ENCODE measurements around the gene BEAN1.

The BEAN1 gene

DNA sequence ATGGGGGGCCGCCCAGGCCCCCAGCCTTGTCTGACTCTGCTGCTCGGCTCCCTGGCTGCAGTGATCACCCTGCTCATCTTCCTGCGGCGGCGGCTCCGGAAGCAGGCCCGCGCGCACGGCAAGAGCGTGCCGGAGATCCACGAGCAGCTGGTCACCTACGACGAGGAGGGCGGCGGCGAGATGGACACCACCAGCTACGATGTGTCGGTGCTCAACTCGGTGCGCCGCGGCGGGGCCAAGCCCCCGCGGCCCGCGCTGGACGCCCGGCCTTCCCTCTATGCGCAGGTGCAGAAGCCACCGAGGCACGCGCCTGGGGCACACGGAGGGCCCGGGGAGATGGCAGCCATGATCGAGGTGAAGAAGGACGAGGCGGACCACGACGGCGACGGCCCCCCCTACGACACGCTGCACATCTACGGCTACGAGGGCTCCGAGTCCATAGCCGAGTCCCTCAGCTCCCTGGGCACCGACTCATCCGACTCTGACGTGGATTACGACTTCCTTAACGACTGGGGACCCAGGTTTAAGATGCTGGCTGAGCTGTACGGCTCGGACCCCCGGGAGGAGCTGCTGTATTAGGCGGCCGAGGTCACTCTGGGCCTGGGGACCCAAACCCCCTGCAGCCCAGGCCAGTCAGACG is 24.4 kb upstream of the BEAN1 start:
- POLR2A ChIA-PET: no interaction called here
- no peak overlapping the region for H3K4me3 ChIP-seq (ENCODE audit: low read depth, low read length)
- no peak overlapping the region for H3K27ac ChIP-seq (ENCODE audit: extremely low read depth, low read depth, low read length)
- CTCF ChIA-PET: no interaction called here
- no peaks in the 10 kb centered on the region for H3K36me3 ChIP-seq (ENCODE audit: control insufficient read depth in 2 of 2, insufficient read depth in 1 of 2, low read length in 2 of 2)
- H3K4me1 ChIP-seq (ENCODE audit: control insufficient read depth, insufficient read depth, low read length): peaks cover 7% of the 10 kb centered on the region
- TF ChIP-seq TCF7L2 (IDR thresholded peaks at IDR 0.05; ENCODE audit: borderline replicate concordance, low read depth, low read length) (no peak), ZNF530 (tag by site-specific recombination; IDR thresholded peaks at IDR 0.05; ENCODE audit: low read depth) (no peak), ZNF701 (tag by site-specific recombination; IDR thresholded peaks at IDR 0.05) (no peak), FEZF1 (tag by site-specific recombination; IDR thresholded peaks at IDR 0.05) (no peak), KLF1 (tag by site-specific recombination; IDR thresholded peaks at IDR 0.05) (no peak), ZNF433 (tag by site-specific recombination; IDR thresholded peaks at IDR 0.05; ENCODE audit: low read depth) (no peak), ZNF707 (tag by site-specific recombination; IDR thresholded peaks at IDR 0.05) (no peak)
- TF ChIP-seq, protein P1, sequence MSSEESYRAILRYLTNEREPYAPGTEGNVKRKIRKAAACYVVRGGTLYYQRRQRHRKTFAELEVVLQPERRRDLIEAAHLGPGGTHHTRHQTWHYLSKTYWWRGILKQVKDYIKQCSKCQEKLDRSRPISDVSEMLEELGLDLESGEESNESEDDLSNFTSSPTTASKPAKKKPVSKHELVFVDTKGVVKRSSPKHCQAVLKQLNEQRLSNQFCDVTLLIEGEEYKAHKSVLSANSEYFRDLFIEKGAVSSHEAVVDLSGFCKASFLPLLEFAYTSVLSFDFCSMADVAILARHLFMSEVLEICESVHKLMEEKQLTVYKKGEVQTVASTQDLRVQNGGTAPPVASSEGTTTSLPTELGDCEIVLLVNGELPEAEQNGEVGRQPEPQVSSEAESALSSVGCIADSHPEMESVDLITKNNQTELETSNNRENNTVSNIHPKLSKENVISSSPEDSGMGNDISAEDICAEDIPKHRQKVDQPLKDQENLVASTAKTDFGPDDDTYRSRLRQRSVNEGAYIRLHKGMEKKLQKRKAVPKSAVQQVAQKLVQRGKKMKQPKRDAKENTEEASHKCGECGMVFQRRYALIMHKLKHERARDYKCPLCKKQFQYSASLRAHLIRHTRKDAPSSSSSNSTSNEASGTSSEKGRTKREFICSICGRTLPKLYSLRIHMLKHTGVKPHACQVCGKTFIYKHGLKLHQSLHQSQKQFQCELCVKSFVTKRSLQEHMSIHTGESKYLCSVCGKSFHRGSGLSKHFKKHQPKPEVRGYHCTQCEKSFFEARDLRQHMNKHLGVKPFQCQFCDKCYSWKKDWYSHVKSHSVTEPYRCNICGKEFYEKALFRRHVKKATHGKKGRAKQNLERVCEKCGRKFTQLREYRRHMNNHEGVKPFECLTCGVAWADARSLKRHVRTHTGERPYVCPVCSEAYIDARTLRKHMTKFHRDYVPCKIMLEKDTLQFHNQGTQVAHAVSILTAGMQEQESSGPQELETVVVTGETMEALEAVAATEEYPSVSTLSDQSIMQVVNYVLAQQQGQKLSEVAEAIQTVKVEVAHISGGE (tag by site-specific recombination; conservative IDR thresholded peaks at IDR 0.05; ENCODE audit: low read depth): no peak
- TF ChIP-seq, protein P2, sequence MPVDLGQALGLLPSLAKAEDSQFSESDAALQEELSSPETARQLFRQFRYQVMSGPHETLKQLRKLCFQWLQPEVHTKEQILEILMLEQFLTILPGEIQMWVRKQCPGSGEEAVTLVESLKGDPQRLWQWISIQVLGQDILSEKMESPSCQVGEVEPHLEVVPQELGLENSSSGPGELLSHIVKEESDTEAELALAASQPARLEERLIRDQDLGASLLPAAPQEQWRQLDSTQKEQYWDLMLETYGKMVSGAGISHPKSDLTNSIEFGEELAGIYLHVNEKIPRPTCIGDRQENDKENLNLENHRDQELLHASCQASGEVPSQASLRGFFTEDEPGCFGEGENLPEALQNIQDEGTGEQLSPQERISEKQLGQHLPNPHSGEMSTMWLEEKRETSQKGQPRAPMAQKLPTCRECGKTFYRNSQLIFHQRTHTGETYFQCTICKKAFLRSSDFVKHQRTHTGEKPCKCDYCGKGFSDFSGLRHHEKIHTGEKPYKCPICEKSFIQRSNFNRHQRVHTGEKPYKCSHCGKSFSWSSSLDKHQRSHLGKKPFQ (tag by site-specific recombination; IDR thresholded peaks at IDR 0.05): no peak
- TF ChIP-seq, protein P3, sequence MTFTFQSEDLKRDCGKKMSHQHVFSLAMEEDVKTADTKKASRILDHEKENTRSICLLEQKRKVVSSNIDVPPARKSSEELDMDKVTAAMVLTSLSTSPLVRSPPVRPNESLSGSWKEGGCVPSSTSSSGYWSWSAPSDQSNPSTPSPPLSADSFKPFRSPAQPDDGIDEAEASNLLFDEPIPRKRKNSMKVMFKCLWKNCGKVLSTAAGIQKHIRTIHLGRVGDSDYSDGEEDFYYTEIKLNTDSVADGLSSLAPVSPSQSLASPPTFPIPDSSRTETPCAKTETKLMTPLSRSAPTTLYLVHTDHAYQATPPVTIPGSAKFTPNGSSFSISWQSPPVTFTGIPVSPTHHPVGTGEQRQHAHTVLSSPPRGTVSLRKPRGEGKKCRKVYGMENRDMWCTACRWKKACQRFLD (tag by site-specific recombination; IDR thresholded peaks at IDR 0.05): no peak
- no peaks in the 10 kb centered on the region for H3K9me3 ChIP-seq (ENCODE audit: control insufficient read depth, insufficient read depth, low read depth, low read length)

DNA sequence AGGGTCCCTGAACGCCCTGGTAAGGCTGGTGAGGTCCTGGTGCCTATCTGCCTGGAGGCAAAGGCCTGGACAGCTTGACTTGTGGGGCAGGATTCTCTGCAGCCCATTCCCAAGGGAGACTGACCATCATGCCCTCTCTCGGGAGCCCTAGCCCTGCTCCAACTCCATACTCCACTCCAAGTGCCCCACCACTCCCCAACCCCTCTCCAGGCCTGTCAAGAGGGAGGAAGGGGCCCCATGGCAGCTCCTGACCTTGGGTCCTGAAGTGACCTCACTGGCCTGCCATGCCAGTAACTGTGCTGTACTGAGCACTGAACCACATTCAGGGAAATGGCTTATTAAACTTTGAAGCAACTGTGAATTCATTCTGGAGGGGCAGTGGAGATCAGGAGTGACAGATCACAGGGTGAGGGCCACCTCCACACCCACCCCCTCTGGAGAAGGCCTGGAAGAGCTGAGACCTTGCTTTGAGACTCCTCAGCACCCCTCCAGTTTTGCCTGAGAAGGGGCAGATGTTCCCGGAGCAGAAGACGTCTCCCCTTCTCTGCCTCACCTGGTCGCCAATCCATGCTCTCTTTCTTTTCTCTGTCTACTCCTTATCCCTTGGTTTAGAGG is 23.5 kb upstream of the BEAN1 start:
- H3K27ac ChIP-seq (ENCODE audit: extremely low read depth, low read depth, low read length): no peak overlapping the region
- no peaks in the 10 kb centered on the region for H3K9me3 ChIP-seq (ENCODE audit: control insufficient read depth, insufficient read depth, low read depth, low read length)
- no peak overlapping the region for H3K4me3 ChIP-seq (ENCODE audit: low read depth, low read length)
- ChIA-PET CTCF (interaction anchor here (0.9 to 4.5 kb wide), 2 partner anchors 80 to 464 kb away, joined by 3 to 55 read pairs; no protein-coding TSS in a partner anchor), POLR2A (no interaction called here)
- peaks cover 7% of the 10 kb centered on the region for H3K4me1 ChIP-seq (ENCODE audit: control insufficient read depth, insufficient read depth, low read length)
- H3K36me3 ChIP-seq (ENCODE audit: control insufficient read depth in 2 of 2, insufficient read depth in 1 of 2, low read length in 2 of 2): no peaks in the 10 kb centered on the region
- TF ChIP-seq, protein P3 (tag by site-specific recombination; IDR thresholded peaks at IDR 0.05): no peak
- TF ChIP-seq ZNF843 (tag by site-specific recombination; IDR thresholded peaks at IDR 0.05): no peak
- TF ChIP-seq ZXDB (tag by site-specific recombination; IDR thresholded peaks at IDR 0.05): no peak
- no peak for TF ChIP-seq ZNF354C (tag by site-specific recombination; IDR thresholded peaks at IDR 0.05; ENCODE audit: borderline replicate concordance, low read depth)
- TF ChIP-seq, protein P4, sequence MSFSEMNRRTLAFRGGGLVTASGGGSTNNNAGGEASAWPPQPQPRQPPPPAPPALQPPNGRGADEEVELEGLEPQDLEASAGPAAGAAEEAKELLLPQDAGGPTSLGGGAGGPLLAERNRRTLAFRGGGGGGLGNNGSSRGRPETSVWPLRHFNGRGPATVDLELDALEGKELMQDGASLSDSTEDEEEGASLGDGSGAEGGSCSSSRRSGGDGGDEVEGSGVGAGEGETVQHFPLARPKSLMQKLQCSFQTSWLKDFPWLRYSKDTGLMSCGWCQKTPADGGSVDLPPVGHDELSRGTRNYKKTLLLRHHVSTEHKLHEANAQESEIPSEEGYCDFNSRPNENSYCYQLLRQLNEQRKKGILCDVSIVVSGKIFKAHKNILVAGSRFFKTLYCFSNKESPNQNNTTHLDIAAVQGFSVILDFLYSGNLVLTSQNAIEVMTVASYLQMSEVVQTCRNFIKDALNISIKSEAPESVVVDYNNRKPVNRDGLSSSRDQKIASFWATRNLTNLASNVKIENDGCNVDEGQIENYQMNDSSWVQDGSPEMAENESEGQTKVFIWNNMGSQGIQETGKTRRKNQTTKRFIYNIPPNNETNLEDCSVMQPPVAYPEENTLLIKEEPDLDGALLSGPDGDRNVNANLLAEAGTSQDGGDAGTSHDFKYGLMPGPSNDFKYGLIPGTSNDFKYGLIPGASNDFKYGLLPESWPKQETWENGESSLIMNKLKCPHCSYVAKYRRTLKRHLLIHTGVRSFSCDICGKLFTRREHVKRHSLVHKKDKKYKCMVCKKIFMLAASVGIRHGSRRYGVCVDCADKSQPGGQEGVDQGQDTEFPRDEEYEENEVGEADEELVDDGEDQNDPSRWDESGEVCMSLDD (tag by site-specific recombination; IDR thresholded peaks at IDR 0.05): no peak
- TF ChIP-seq ZNF530 (tag by site-specific recombination; IDR thresholded peaks at IDR 0.05; ENCODE audit: low read depth): no peak
- TF ChIP-seq ZNF157 (tag by site-specific recombination; IDR thresholded peaks at IDR 0.05): no peak
- TF ChIP-seq ZNF600 (tag by site-specific recombination; IDR thresholded peaks at IDR 0.05): no peak
- TF ChIP-seq, protein P5, sequence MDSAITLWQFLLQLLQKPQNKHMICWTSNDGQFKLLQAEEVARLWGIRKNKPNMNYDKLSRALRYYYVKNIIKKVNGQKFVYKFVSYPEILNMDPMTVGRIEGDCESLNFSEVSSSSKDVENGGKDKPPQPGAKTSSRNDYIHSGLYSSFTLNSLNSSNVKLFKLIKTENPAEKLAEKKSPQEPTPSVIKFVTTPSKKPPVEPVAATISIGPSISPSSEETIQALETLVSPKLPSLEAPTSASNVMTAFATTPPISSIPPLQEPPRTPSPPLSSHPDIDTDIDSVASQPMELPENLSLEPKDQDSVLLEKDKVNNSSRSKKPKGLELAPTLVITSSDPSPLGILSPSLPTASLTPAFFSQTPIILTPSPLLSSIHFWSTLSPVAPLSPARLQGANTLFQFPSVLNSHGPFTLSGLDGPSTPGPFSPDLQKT (IDR thresholded peaks at IDR 0.05; ENCODE audit: borderline replicate concordance, low read depth, low read length): no peak
- TF ChIP-seq, protein P6, sequence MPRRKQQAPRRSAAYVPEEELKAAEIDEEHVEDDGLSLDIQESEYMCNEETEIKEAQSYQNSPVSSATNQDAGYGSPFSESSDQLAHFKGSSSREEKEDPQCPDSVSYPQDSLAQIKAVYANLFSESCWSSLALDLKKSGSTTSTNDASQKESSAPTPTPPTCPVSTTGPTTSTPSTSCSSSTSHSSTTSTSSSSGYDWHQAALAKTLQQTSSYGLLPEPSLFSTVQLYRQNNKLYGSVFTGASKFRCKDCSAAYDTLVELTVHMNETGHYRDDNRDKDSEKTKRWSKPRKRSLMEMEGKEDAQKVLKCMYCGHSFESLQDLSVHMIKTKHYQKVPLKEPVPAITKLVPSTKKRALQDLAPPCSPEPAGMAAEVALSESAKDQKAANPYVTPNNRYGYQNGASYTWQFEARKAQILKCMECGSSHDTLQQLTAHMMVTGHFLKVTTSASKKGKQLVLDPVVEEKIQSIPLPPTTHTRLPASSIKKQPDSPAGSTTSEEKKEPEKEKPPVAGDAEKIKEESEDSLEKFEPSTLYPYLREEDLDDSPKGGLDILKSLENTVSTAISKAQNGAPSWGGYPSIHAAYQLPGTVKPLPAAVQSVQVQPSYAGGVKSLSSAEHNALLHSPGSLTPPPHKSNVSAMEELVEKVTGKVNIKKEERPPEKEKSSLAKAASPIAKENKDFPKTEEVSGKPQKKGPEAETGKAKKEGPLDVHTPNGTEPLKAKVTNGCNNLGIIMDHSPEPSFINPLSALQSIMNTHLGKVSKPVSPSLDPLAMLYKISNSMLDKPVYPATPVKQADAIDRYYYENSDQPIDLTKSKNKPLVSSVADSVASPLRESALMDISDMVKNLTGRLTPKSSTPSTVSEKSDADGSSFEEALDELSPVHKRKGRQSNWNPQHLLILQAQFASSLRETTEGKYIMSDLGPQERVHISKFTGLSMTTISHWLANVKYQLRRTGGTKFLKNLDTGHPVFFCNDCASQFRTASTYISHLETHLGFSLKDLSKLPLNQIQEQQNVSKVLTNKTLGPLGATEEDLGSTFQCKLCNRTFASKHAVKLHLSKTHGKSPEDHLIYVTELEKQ (tag by site-specific recombination; IDR thresholded peaks at IDR 0.05; ENCODE audit: borderline replicate concordance): no peak

Data from HEK293 (cell line).